Right lobe of liver (tissue), 4 donors: ENCODE data around the gene PNMA8B.

ENCODE experiments used
- POLR2A ChIP-seq: fragments of 450-650 bp; IDR thresholded peaks from one replicate; pipeline ENCODE4 v1.6.1; 2017; ENCODE audit warnings: antibody characterized with exemption, mild to moderate bottlenecking
- TF ChIP-seq, protein P1 (sequence below), 4 donors: fragments of 200-600 bp in 3 of 4; fragments of 450-650 bp in 1 of 4; IDR thresholded peaks; one replicate each; pipeline versions ENCODE4 v1.5.1 to v1.8.0; 2016 to 2022; ENCODE audit warnings: antibody characterized with exemption in 4 of 4, mild to moderate bottlenecking in 2 of 4
- donor health status: DM: no; HTN: no; CAD: no.
- donor health status: DM: no; HTN: no; CAD: no.
- donor health status: DM: no; HTN: yes; CAD: no.

DNA sequence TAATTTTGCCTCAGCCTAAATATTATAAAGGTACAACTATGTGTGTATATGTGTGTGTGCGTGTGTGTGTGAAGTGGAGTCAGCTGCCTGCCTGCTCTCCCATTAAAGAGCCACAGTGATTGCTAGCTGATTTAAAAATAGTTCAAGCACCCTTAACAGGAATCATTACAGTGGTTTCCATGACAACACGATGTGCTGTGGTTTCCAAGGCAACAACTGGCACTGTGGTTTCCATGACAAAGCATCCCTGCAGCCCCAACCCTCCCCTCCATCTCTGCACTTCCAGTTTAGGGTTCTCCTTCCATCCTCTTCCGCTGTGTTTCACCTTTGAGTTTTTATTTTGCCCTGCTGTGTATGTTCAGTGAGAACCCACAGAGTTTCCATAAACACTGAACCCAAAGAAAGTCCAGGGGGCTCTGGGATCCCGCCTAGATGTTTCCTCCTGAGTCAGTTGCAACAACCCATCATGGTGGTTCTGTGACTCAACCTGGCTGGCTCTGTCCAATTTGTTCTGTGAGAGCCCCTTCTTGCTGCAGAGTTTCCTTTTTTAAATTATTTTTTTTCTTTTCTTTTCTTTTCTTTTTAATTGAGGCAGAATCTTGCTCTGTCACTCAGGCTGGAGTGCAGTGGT lies 17.2 kb downstream of the PNMA8B start:
- TF ChIP-seq POLR2A, result no peak
- TF ChIP-seq, protein P1, sequence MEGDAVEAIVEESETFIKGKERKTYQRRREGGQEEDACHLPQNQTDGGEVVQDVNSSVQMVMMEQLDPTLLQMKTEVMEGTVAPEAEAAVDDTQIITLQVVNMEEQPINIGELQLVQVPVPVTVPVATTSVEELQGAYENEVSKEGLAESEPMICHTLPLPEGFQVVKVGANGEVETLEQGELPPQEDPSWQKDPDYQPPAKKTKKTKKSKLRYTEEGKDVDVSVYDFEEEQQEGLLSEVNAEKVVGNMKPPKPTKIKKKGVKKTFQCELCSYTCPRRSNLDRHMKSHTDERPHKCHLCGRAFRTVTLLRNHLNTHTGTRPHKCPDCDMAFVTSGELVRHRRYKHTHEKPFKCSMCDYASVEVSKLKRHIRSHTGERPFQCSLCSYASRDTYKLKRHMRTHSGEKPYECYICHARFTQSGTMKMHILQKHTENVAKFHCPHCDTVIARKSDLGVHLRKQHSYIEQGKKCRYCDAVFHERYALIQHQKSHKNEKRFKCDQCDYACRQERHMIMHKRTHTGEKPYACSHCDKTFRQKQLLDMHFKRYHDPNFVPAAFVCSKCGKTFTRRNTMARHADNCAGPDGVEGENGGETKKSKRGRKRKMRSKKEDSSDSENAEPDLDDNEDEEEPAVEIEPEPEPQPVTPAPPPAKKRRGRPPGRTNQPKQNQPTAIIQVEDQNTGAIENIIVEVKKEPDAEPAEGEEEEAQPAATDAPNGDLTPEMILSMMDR (IDR thresholded peaks at IDR 0.05), result no peak
